ENCODE measurements around the gene IRX4. TPM values are rescaled to one million over a fixed set of nuclear protein-coding genes. Genes with fewer than 3 reads are reported as not detected.

The IRX4 gene
- total RNA-seq, 4 donors from 2014 or later, result 0.68 to 3.5 TPM; not detected in 2

- no peak for TF ChIP-seq CTCF (IDR thresholded peaks at IDR 0.05; ENCODE audit: low read depth)
Measured at GRCh38 chr5:1835431-1835830, 47.3 kb downstream of the IRX4 start.

- TF ChIP-seq CTCF (IDR thresholded peaks at IDR 0.05; ENCODE audit: low read depth), result no peak
Measured at GRCh38 chr5:1834721-1835429, 47.9 kb downstream of the IRX4 start.

GRCh38 chr5:1834022-1834551 is 48.6 kb downstream of the IRX4 start:
- TF ChIP-seq CTCF (IDR thresholded peaks at IDR 0.05; ENCODE audit: low read depth), result no peak

- TF ChIP-seq CTCF (IDR thresholded peaks at IDR 0.05; ENCODE audit: low read depth), result no peak
Measured at GRCh38 chr5:1833264-1834021, 49.3 kb downstream of the IRX4 start.

GRCh38 chr5:1832511-1833250 is 50.0 kb downstream of the IRX4 start:
- TF ChIP-seq CTCF (IDR thresholded peaks at IDR 0.05; ENCODE audit: low read depth), result no peak

- no peak for TF ChIP-seq CTCF (IDR thresholded peaks at IDR 0.05; ENCODE audit: low read depth)
Measured at GRCh38 chr5:1831677-1832313, 50.9 kb downstream of the IRX4 start.
